WTC11 (cell line): ENCODE measurements around the gene CACNA1C. TPM values are rescaled to one million over a fixed set of nuclear protein-coding genes. Genes with fewer than 3 reads are reported as not detected.

ENCODE experiments used
- ATAC-seq: fragments of 200-7000 bp; cut with Tn5 transposase; 2 replicates; pipeline ENCODE4 v1.10.0; 2021; ENCODE audit warnings: mild to moderate bottlenecking, moderate library complexity
- CTCF ChIA-PET: fragments of 300-600 bp; sonication (Branson Sonifier 250); formaldehyde crosslinking; loops from one replicate; lab custom pipeline; 2021; ENCODE audit warnings: antibody characterized with exemption; lab: Charles Lee
- POLR2A ChIA-PET: fragments of 350-600 bp; sonication (Branson Sonifier 250); formaldehyde crosslinking; loops from one replicate; lab custom pipeline; 2021; ENCODE audit warnings: antibody characterized with exemption; lab: Charles Lee
- DNase-seq: peaks from one replicate; pipeline ENCODE4 v3.0.0; 2021; ENCODE audit warnings: low spot score
- H3K27ac Mint-ChIP-seq: 2 replicates; pipeline ENCODE4 v1.8.0; 2021; ENCODE audit warnings: mixed read lengths
- H3K27me3 Mint-ChIP-seq: 2 replicates; pipeline ENCODE4 v1.8.0; 2021; ENCODE audit warnings: low read depth, mild to moderate bottlenecking, moderate library complexity, mixed read lengths
- H3K36me3 Mint-ChIP-seq: 2 replicates; pipeline ENCODE4 v1.8.0; 2021; ENCODE audit warnings: mixed read lengths
- H3K4me1 Mint-ChIP-seq: 2 replicates; pipeline ENCODE4 v1.8.0; 2022; ENCODE audit warnings: mixed read lengths
- H3K4me3 Mint-ChIP-seq: 2 replicates; pipeline ENCODE4 v1.8.0; 2021; ENCODE audit warnings: mild to moderate bottlenecking, moderate library complexity, mixed read lengths
- H3K9me3 Mint-ChIP-seq: 2 replicates; pipeline ENCODE4 v1.8.0; 2021; ENCODE audit warnings: mixed read lengths
- AFF4 ChIP-seq: sonication (generic); formaldehyde crosslinking; IDR thresholded peaks from 2 replicates; pipeline ENCODE4 v1.8.1; 2023; ENCODE audit warnings: mild to moderate bottlenecking, missing genetic modification reagents, borderline replicate concordance
- ATF2 ChIP-seq: sonication (generic); formaldehyde crosslinking; IDR thresholded peaks from 2 replicates; pipeline ENCODE4 v1.8.1; 2022; ENCODE audit warnings: low read depth, missing genetic modification reagents, borderline replicate concordance
- CREM ChIP-seq: sonication (generic); formaldehyde crosslinking; IDR thresholded peaks from 2 replicates; pipeline ENCODE4 v1.8.1; 2022; ENCODE audit warnings: mild to moderate bottlenecking, missing genetic modification reagents, moderate library complexity
- CTCF ChIP-seq: fragments of 200-600 bp; IDR thresholded peaks from 2 replicates; pipeline ENCODE4 v1.8.0; 2022; ENCODE audit warnings: antibody characterized with exemption
- ELF4 ChIP-seq: sonication (generic); formaldehyde crosslinking; IDR thresholded peaks from 2 replicates; pipeline ENCODE4 v1.8.1; 2022; ENCODE audit warnings: low read depth, mild to moderate bottlenecking, moderate library complexity, missing genetic modification reagents
- GABPB1 ChIP-seq: sonication (generic); formaldehyde crosslinking; IDR thresholded peaks from 2 replicates; pipeline ENCODE4 v1.8.1; 2023; ENCODE audit warnings: mild to moderate bottlenecking, missing genetic modification reagents
- JAZF1 ChIP-seq: fragments of 250-450 bp; sonication (Bioruptor Pico); IDR thresholded peaks from 2 replicates; pipeline ENCODE4 v1.9.0; 2021; ENCODE audit warnings: moderate library complexity, mild to moderate bottlenecking, inconsistent platforms
- NFE2L1 ChIP-seq: sonication (generic); formaldehyde crosslinking; IDR thresholded peaks from 2 replicates; pipeline ENCODE4 v1.8.1; 2023; ENCODE audit warnings: missing genetic modification reagents
- NR2C2 ChIP-seq: sonication (generic); formaldehyde crosslinking; IDR thresholded peaks from 2 replicates; pipeline ENCODE4 v1.8.0; 2022; ENCODE audit warnings: mild to moderate bottlenecking, missing genetic modification reagents
- SMAD3 ChIP-seq: sonication (generic); formaldehyde crosslinking; IDR thresholded peaks from 2 replicates; pipeline ENCODE4 v1.8.0; 2022; ENCODE audit warnings: missing genetic modification reagents, mild to moderate bottlenecking, borderline replicate concordance
- SOX15 ChIP-seq: fragments of 250-450 bp; sonication (Bioruptor Pico); IDR thresholded peaks from 2 replicates; pipeline ENCODE4 v1.9.0; 2021; ENCODE audit warnings: mild to moderate bottlenecking
- STAT6 ChIP-seq: sonication (generic); formaldehyde crosslinking; conservative IDR thresholded peaks from 2 replicates; pipeline ENCODE4 v1.8.1; 2023; ENCODE audit warnings: mild to moderate bottlenecking, low read depth, missing genetic modification reagents, moderate library complexity
- TCF7 ChIP-seq: sonication (generic); formaldehyde crosslinking; IDR thresholded peaks from 2 replicates; pipeline ENCODE4 v1.8.0; 2022; ENCODE audit warnings: mild to moderate bottlenecking, low read depth, missing genetic modification reagents, moderate library complexity
- USF2 ChIP-seq: sonication (generic); formaldehyde crosslinking; IDR thresholded peaks from 2 replicates; pipeline ENCODE4 v1.8.1; 2023; ENCODE audit warnings: mild to moderate bottlenecking, missing genetic modification reagents, moderate library complexity
- ZBTB43 ChIP-seq: sonication (generic); formaldehyde crosslinking; IDR thresholded peaks from 2 replicates; pipeline ENCODE4 v1.8.1; 2023; ENCODE audit warnings: mild to moderate bottlenecking, missing genetic modification reagents
- ZNF219 ChIP-seq: sonication (generic); formaldehyde crosslinking; IDR thresholded peaks from 2 replicates; pipeline ENCODE4 v1.8.0; 2023; ENCODE audit warnings: missing genetic modification reagents, mild to moderate bottlenecking, borderline replicate concordance
- ZNF423 ChIP-seq: fragments of 250-450 bp; sonication (Bioruptor Pico); IDR thresholded peaks from 2 replicates; pipeline ENCODE4 v2.1.2; 2022; ENCODE audit warnings: mild to moderate bottlenecking, moderate library complexity
- total RNA-seq: library from RNA; stranded (reverse); gene quantifications from 3 replicates; pipeline ENCODE4 v1.2.3, GENCODE V29; 2021

Gene CACNA1C
- total RNA-seq, 1 experiment from 2014 or later, result 1.7 TPM

- TF ChIP-seq AFF4 (no peak), SMAD3 (no peak), CREM (CRISPR knock-in tag) (no peak), STAT6 (CRISPR knock-in tag) (no peak), ATF2 (CRISPR knock-in tag) (no peak), NR2C2 (CRISPR knock-in tag) (no peak), JAZF1 (CRISPR knock-in tag) (no peak)
Measured at GRCh38 chr12:2413999-2414792, 361.4 kb downstream of the CACNA1C start (continued).

- Mint-ChIP-seq H3K4me1 (peaks cover 54% of the 10 kb centered on the region), H3K4me3 (no peak overlapping the region), H3K36me3 (no peaks in the 10 kb centered on the region), H3K9me3 (no peaks in the 10 kb centered on the region), H3K27me3 (no peaks in the 10 kb centered on the region), H3K27ac (no peak overlapping the region)
- TF ChIP-seq AFF4, result no peak
- no peak for TF ChIP-seq GABPB1 (CRISPR knock-in tag)
- TF ChIP-seq NFE2L1 (CRISPR knock-in tag), result no peak
- TF ChIP-seq ZNF219, result no peak
- TF ChIP-seq ZBTB43 (CRISPR knock-in tag), result no peak
- TF ChIP-seq USF2 (CRISPR knock-in tag), result no peak
- TF ChIP-seq ZNF423 (CRISPR knock-in tag), result no peak
- no peak for TF ChIP-seq ELF4 (CRISPR knock-in tag)
- TF ChIP-seq TCF7 (CRISPR knock-in tag), result no peak
- no peak for TF ChIP-seq CTCF
- TF ChIP-seq SOX15 (CRISPR knock-in tag), result no peak
- ATAC-seq (no peak), DNase-seq (no peak)
- ChIA-PET CTCF (interaction anchor here (0.9 to 3.8 kb wide), 5 partner anchors 19 to 358 kb away, joined by 3 to 28 read pairs (median 5); no protein-coding TSS in a partner anchor), POLR2A (no interaction called here)
Measured at GRCh38 chr12:2414810-2415567, 362.2 kb downstream of the CACNA1C start.
